ENCODE measurements around the gene S100A14. TPM values are rescaled to one million over a fixed set of nuclear protein-coding genes. Genes with fewer than 3 reads are reported as not detected.

Gene S100A14
- total and polyA plus RNA-seq, 9 of the 15 experiments (the other 6 are each of a cell fraction or from before 2014, with no cell fraction given): 0.10 to 0.64 (median 0.24) TPM; not detected in 3

DNA sequence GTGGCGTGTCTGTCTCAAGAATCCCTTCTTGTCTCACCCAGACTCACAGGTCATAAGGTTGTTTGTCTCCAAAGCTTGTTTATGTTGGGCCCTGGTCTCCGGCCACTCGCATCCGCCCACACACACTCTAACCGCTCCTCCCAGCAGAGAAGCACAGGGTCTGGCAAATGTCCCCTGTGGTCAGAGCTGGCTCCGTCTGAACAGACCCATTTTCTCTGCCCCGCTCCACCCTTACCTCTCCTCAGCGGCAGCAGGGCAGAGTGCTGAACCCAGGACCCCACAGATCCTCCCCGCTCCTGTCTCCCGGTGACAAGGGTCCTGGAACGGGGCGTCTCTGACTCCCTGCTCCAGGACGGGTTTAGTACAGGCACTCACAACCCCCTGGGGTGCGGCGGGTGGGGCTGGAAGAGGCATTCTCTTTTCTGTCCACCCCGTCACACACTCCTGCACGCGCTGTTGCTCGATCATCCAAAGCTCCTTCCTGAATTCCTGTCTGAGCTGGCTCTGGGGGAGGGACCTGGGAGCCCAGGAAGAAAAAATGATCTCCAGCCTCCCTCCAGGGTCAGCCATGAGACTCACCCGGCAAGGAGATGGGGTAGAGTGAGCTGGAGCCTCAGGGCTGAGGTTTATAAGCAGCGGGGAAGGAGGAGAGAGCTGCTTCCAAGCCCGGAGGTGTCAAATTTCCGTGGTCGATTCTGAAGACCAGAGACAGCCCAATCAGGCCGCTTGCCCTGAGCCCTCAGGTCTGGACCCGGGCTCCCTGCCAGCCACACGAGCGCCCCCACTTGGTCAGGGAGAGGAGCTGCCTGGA is 11.0 kb upstream of the S100A14 start, which contains the start of gene S100A13 (continued):
- TF ChIP-seq, protein P1, sequence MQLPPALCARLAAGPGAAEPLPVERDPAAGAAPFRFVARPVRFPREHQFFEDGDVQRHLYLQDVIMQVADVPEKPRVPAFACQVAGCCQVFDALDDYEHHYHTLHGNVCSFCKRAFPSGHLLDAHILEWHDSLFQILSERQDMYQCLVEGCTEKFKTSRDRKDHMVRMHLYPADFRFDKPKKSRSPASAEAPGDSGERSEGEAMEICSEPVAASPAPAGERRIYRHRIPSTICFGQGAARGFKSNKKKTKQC (CRISPR knock-in tag; IDR thresholded peaks at IDR 0.05): peak; percentile 44; the same call in 1 of the 2 replicates
- TF ChIP-seq PHF8 (IDR thresholded peaks at IDR 0.05; ENCODE audit: borderline replicate concordance, low read length) (peak; percentile 81), POU5F1 (IDR thresholded peaks at IDR 0.05; ENCODE audit: borderline replicate concordance, low read depth, low read length, partially characterized antibody) (no peak), CBX1 (IDR thresholded peaks at IDR 0.05; ENCODE audit: low read depth) (peak; percentile 11; the same call in 1 of the 2 replicates), MYC (IDR thresholded peaks at IDR 0.05; ENCODE audit: low read depth, low read length) (no peak), MYC (CRISPR knock-in tag; IDR thresholded peaks at IDR 0.05; ENCODE audit: borderline replicate concordance, low read depth) (0 out of 2 replicates have a peak, but pooled peaks have one; percentile 47), ZNF695 (CRISPR knock-in tag; IDR thresholded peaks at IDR 0.05) (no peak), FOXK1 (CRISPR knock-in tag; IDR thresholded peaks at IDR 0.05; ENCODE audit: borderline replicate concordance) (peak; percentile 80; the same call in 1 of the 2 replicates), ZNF175 (CRISPR knock-in tag; IDR thresholded peaks at IDR 0.05; ENCODE audit: low read depth) (peak; percentile 64), SMAD4 (CRISPR knock-in tag; conservative IDR thresholded peaks at IDR 0.05) (peak; percentile 33; the same call in 1 of the 2 replicates), RBFOX2 (IDR thresholded peaks at IDR 0.05; ENCODE audit: low read depth, low read length) (peak; percentile 90), SMC3 (conservative IDR thresholded peaks at IDR 0.05; ENCODE audit: insufficient read depth, low read depth, low read length) (peak; percentile 41; the same call in 1 of the 2 replicates), ERF (CRISPR knock-in tag; IDR thresholded peaks at IDR 0.05) (0 out of 2 replicates have a peak, but pooled peaks have one; percentile 8), ZBTB34 (CRISPR knock-in tag; IDR thresholded peaks at IDR 0.05) (no peak), TRIM28 (IDR thresholded peaks at IDR 0.05) (0 out of 2 replicates have a peak, but pooled peaks have one; percentile 27), ATF1 (CRISPR knock-in tag; IDR thresholded peaks at IDR 0.05) (no peak), ATF1 (tag; IDR thresholded peaks at IDR 0.05) (0 out of 2 replicates have a peak, but pooled peaks have one; percentile 25), ZNF766 (CRISPR knock-in tag; conservative IDR thresholded peaks at IDR 0.05) (peak; percentile 80; the same call in 1 of the 2 replicates)
- TF ChIP-seq, protein P2, sequence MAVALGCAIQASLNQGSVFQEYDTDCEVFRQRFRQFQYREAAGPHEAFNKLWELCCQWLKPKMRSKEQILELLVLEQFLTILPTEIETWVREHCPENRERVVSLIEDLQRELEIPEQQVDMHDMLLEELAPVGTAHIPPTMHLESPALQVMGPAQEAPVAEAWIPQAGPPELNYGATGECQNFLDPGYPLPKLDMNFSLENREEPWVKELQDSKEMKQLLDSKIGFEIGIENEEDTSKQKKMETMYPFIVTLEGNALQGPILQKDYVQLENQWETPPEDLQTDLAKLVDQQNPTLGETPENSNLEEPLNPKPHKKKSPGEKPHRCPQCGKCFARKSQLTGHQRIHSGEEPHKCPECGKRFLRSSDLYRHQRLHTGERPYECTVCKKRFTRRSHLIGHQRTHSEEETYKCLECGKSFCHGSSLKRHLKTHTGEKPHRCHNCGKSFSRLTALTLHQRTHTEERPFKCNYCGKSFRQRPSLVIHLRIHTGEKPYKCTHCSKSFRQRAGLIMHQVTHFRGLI (CRISPR knock-in tag; IDR thresholded peaks at IDR 0.05): no peak
- TF ChIP-seq, protein P3, sequence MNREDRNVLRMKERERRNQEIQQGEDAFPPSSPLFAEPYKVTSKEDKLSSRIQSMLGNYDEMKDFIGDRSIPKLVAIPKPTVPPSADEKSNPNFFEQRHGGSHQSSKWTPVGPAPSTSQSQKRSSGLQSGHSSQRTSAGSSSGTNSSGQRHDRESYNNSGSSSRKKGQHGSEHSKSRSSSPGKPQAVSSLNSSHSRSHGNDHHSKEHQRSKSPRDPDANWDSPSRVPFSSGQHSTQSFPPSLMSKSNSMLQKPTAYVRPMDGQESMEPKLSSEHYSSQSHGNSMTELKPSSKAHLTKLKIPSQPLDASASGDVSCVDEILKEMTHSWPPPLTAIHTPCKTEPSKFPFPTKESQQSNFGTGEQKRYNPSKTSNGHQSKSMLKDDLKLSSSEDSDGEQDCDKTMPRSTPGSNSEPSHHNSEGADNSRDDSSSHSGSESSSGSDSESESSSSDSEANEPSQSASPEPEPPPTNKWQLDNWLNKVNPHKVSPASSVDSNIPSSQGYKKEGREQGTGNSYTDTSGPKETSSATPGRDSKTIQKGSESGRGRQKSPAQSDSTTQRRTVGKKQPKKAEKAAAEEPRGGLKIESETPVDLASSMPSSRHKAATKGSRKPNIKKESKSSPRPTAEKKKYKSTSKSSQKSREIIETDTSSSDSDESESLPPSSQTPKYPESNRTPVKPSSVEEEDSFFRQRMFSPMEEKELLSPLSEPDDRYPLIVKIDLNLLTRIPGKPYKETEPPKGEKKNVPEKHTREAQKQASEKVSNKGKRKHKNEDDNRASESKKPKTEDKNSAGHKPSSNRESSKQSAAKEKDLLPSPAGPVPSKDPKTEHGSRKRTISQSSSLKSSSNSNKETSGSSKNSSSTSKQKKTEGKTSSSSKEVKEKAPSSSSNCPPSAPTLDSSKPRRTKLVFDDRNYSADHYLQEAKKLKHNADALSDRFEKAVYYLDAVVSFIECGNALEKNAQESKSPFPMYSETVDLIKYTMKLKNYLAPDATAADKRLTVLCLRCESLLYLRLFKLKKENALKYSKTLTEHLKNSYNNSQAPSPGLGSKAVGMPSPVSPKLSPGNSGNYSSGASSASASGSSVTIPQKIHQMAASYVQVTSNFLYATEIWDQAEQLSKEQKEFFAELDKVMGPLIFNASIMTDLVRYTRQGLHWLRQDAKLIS (CRISPR knock-in tag; IDR thresholded peaks at IDR 0.05): peak; percentile 62; the same call in 1 of the 2 replicates

All from K562 (cell line).